SK-N-SH treated with all-trans-retinoic acid at 6 μM for 48 hours (cell line): ENCODE results near the gene EHD1.

Source experiments
- ARNTL ChIP-seq: fragments of 450-650 bp; formaldehyde crosslinking; IDR thresholded peaks from 2 replicates; pipeline ENCODE4 v1.5.0; 2020; ENCODE audit warnings: low read depth, mild to moderate bottlenecking, moderate library complexity, borderline replicate concordance
- BACH2 ChIP-seq: fragments of 250-450 bp; sonication (Bioruptor Pico); IDR thresholded peaks from 2 replicates; pipeline ENCODE4 v1.9.0; 2021; ENCODE audit warnings: mild to moderate bottlenecking, borderline replicate concordance
- CSDC2 ChIP-seq: fragments of 250-450 bp; sonication (Bioruptor Pico); IDR thresholded peaks from 2 replicates; pipeline ENCODE4 v1.5.0; 2020; ENCODE audit warnings: mild to moderate bottlenecking, moderate library complexity
- ISL1 ChIP-seq: fragments of 250-450 bp; sonication (Bioruptor Pico); IDR thresholded peaks from 2 replicates; pipeline ENCODE4 v2.1.2; 2022; ENCODE audit warnings: mild to moderate bottlenecking, moderate library complexity
- TCF4 ChIP-seq: fragments of 250-450 bp; sonication (Bioruptor Pico); IDR thresholded peaks from 2 replicates; pipeline ENCODE4 v1.8.0; 2021; ENCODE audit warnings: mild to moderate bottlenecking, moderate library complexity, borderline replicate concordance
- TOX ChIP-seq: fragments of 250-450 bp; sonication (Bioruptor Pico); IDR thresholded peaks from 2 replicates; pipeline ENCODE4 v1.8.0; 2021; ENCODE audit warnings: mild to moderate bottlenecking, moderate library complexity, borderline replicate concordance
- ZFP3 ChIP-seq: fragments of 250-450 bp; sonication (Bioruptor Pico); IDR thresholded peaks from 2 replicates; pipeline ENCODE4 v1.5.0; 2020; ENCODE audit warnings: mild to moderate bottlenecking, moderate library complexity
- ZFP30 ChIP-seq: fragments of 450-650 bp; formaldehyde crosslinking; IDR thresholded peaks from 2 replicates; pipeline ENCODE4 v1.5.0; 2022; ENCODE audit warnings: mild to moderate bottlenecking, moderate library complexity
- ZNF565 ChIP-seq: fragments of 450-650 bp; formaldehyde crosslinking; conservative IDR thresholded peaks from 2 replicates; pipeline ENCODE4 v1.5.0; 2020; ENCODE audit warnings: low read depth, mild to moderate bottlenecking, moderate library complexity
- ZNF8 ChIP-seq: fragments of 450-650 bp; formaldehyde crosslinking; IDR thresholded peaks from 2 replicates; pipeline ENCODE4 v1.5.0; 2020; ENCODE audit warnings: mild to moderate bottlenecking, moderate library complexity
- TF ChIP-seq, protein P1 (sequence below): fragments of 250-450 bp; sonication (Bioruptor Pico); IDR thresholded peaks from 2 replicates; pipeline ENCODE4 v1.8.0; 2021; ENCODE audit warnings: low read depth, mild to moderate bottlenecking, moderate library complexity, borderline replicate concordance
- TF ChIP-seq, protein P2 (sequence below): fragments of 250-450 bp; sonication (Bioruptor Pico); IDR thresholded peaks from 2 replicates; pipeline ENCODE4 v1.8.0; 2020; ENCODE audit warnings: mild to moderate bottlenecking, moderate library complexity, borderline replicate concordance
- TF ChIP-seq, protein P3 (sequence below): fragments of 250-450 bp; sonication (Bioruptor Pico); IDR thresholded peaks from 2 replicates; pipeline ENCODE4 v1.5.1; 2020; ENCODE audit warnings: low read depth, mild to moderate bottlenecking, moderate library complexity
- TF ChIP-seq, protein P4 (sequence below): fragments of 250-450 bp; sonication (Bioruptor Pico); IDR thresholded peaks from 2 replicates; pipeline ENCODE4 v1.5.1; 2021; ENCODE audit warnings: mild to moderate bottlenecking, moderate library complexity

DNA sequence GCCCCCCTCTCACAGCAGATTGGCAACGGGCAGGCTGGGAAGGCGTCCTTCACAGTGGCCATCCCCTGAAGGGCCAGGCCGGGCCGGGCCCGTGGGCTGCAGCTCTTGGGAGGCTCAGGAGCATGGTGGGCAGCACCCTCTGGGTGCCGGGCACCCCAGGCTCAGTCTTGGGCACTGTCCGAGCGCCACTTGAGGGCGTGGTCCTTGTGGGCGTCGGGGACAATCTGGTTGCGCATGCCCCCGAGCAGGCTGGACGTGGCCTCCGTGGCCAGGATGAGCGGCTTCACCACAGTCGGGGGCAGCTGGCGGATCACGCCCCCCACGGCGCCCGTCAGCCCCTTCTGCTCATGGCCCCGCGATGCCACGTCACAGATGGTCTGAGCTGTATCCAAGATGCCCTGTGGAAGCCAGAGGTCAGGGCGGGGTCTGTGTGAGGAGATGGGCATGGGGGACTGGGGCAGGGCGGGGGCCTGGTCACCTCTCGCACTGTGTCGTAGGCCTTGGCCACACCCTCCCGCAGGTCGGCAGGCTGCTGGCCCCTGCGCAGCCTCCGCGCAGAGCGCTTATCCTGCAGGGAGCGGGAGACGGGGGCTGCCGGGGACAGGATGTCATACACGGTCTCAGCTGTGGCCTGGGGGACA, 16.5 kb upstream of the EHD1 start:
- TF ChIP-seq, protein P1, sequence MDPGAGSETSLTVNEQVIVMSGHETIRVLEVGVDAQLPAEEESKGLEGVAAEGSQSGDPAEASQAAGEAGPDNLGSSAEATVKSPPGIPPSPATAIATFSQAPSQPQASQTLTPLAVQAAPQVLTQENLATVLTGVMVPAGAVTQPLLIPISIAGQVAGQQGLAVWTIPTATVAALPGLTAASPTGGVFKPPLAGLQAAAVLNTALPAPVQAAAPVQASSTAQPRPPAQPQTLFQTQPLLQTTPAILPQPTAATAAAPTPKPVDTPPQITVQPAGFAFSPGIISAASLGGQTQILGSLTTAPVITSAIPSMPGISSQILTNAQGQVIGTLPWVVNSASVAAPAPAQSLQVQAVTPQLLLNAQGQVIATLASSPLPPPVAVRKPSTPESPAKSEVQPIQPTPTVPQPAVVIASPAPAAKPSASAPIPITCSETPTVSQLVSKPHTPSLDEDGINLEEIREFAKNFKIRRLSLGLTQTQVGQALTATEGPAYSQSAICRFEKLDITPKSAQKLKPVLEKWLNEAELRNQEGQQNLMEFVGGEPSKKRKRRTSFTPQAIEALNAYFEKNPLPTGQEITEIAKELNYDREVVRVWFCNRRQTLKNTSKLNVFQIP (CRISPR knock-in tag), result no peak
- TF ChIP-seq ARNTL (no peak), ZFP30 (CRISPR knock-in tag) (no peak), ZFP3 (CRISPR knock-in tag) (no peak), TOX (CRISPR knock-in tag) (no peak), BACH2 (CRISPR knock-in tag) (no peak), ISL1 (CRISPR knock-in tag) (no peak), TCF4 (CRISPR knock-in tag) (no peak), ZNF8 (CRISPR knock-in tag) (no peak), CSDC2 (CRISPR knock-in tag) (no peak), ZNF565 (CRISPR knock-in tag) (no peak)
- TF ChIP-seq, protein P2, sequence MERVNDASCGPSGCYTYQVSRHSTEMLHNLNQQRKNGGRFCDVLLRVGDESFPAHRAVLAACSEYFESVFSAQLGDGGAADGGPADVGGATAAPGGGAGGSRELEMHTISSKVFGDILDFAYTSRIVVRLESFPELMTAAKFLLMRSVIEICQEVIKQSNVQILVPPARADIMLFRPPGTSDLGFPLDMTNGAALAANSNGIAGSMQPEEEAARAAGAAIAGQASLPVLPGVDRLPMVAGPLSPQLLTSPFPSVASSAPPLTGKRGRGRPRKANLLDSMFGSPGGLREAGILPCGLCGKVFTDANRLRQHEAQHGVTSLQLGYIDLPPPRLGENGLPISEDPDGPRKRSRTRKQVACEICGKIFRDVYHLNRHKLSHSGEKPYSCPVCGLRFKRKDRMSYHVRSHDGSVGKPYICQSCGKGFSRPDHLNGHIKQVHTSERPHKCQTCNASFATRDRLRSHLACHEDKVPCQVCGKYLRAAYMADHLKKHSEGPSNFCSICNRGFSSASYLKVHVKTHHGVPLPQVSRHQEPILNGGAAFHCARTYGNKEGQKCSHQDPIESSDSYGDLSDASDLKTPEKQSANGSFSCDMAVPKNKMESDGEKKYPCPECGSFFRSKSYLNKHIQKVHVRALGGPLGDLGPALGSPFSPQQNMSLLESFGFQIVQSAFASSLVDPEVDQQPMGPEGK, result no peak
- TF ChIP-seq, protein P3, sequence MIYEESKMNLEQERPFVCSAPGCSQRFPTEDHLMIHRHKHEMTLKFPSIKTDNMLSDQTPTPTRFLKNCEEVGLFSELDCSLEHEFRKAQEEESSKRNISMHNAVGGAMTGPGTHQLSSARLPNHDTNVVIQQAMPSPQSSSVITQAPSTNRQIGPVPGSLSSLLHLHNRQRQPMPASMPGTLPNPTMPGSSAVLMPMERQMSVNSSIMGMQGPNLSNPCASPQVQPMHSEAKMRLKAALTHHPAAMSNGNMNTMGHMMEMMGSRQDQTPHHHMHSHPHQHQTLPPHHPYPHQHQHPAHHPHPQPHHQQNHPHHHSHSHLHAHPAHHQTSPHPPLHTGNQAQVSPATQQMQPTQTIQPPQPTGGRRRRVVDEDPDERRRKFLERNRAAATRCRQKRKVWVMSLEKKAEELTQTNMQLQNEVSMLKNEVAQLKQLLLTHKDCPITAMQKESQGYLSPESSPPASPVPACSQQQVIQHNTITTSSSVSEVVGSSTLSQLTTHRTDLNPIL, result no peak
- TF ChIP-seq, protein P4, sequence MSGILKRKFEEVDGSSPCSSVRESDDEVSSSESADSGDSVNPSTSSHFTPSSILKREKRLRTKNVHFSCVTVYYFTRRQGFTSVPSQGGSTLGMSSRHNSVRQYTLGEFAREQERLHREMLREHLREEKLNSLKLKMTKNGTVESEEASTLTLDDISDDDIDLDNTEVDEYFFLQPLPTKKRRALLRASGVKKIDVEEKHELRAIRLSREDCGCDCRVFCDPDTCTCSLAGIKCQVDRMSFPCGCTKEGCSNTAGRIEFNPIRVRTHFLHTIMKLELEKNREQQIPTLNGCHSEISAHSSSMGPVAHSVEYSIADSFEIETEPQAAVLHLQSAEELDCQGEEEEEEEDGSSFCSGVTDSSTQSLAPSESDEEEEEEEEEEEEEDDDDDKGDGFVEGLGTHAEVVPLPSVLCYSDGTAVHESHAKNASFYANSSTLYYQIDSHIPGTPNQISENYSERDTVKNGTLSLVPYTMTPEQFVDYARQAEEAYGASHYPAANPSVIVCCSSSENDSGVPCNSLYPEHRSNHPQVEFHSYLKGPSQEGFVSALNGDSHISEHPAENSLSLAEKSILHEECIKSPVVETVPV (CRISPR knock-in tag), result no peak
